Endothelial cell of umbilical vein (primary cell): ENCODE measurements around the gene OR10P1. TPM values are rescaled to one million over a fixed set of nuclear protein-coding genes. Genes with fewer than 3 reads are reported as not detected.

Experiments used
- BruUV-seq: library from RNA; stranded (reverse); fragments of 400-500 nt; replicated peaks from 2 replicates; lab custom pipeline; 2021; lab: Mats Ljungman, UMichigan
- CTCF ChIA-PET: fragments of 300-600, 350-600 bp; sonication (Branson Sonifier 250); formaldehyde crosslinking; loops from one replicate; lab custom pipeline; 2021; ENCODE audit warnings: antibody characterized with exemption, inconsistent platforms; lab: Charles Lee
- POLR2A ChIA-PET: fragments of 300-600, 350-600 bp; sonication (Branson Sonifier 250); formaldehyde crosslinking; loops from one replicate; lab custom pipeline; 2021; ENCODE audit warnings: antibody characterized with exemption, inconsistent platforms; lab: Charles Lee
- DNase-seq: peaks from one replicate; pipeline ENCODE4 v3.0.0-alpha.2; 2011; ENCODE audit warnings: low read depth, low spot score
- FAIRE-seq: peaks from 2 replicates; lab custom pipeline; 2011; peaks lifted over from hg19 to GRCh38; lab: Jason Lieb, UNC
- H2AFZ ChIP-seq: 2 replicates; pipeline ENCODE4 v1.6.0; 2012; ENCODE audit warnings: low read depth, low read length, control low read depth, inconsistent platforms
- H3K27ac ChIP-seq: 2 replicates; pipeline ENCODE4 v1.5.1; 2011; ENCODE audit warnings: low read depth, mild to moderate bottlenecking, control low read depth, low read length, moderate library complexity; ENCODE audit not compliant: insufficient read depth
- H3K27me3 ChIP-seq, 2 experiments: 2 replicates each; pipeline versions ENCODE4 v1.6.0 to v1.6.1; 2011; ENCODE audit warnings: low read length in 2 of 2, mixed read lengths in 1 of 2; ENCODE audit not compliant: control insufficient read depth in 2 of 2, insufficient read depth in 2 of 2
- H3K36me3 ChIP-seq, 2 experiments: 2 replicates in 1 of 2; 3 replicates in 1 of 2; pipeline ENCODE4 v1.5.1; 2011; ENCODE audit warnings: low read length in 2 of 2, mild to moderate bottlenecking in 1 of 2, moderate library complexity in 1 of 2; ENCODE audit not compliant: control insufficient read depth in 2 of 2, insufficient read depth in 2 of 2; ENCODE audit errors: extremely low read depth in 1 of 2
- H3K4me1 ChIP-seq: 3 replicates; pipeline ENCODE4 v1.5.1; 2011; ENCODE audit warnings: mild to moderate bottlenecking, low read length; ENCODE audit not compliant: control insufficient read depth, insufficient read depth; ENCODE audit errors: extremely low read depth
- H3K4me2 ChIP-seq: 2 replicates; pipeline ENCODE4 v1.6.1; 2011; ENCODE audit warnings: low read length, control low read depth, mixed read lengths; ENCODE audit not compliant: insufficient read depth
- H3K4me3 ChIP-seq, 3 experiments: fragments of 200-600 bp in 1 of 3; sonication (generic), shearing (Covaris generic) in 1 of 3; replicated peaks in 1 of 3; 2 replicates each; pipeline ENCODE4 v1.5.1; 2011 to 2016; ENCODE audit warnings: control low read depth in 3 of 3, low read length in 3 of 3, mild to moderate bottlenecking in 2 of 3, inconsistent platforms in 1 of 3, low read depth in 1 of 3, moderate library complexity in 1 of 3; ENCODE audit not compliant: insufficient read depth in 1 of 3
- H3K79me2 ChIP-seq: 2 replicates; pipeline ENCODE4 v1.6.0; 2012; ENCODE audit warnings: low read length, inconsistent platforms; ENCODE audit not compliant: control insufficient read depth, insufficient read depth
- H3K9ac ChIP-seq: replicated peaks from 2 replicates; pipeline ENCODE3; 2011; ENCODE audit warnings: low read length, control low read depth; ENCODE audit not compliant: insufficient read depth; ENCODE audit errors: extremely low read depth
- H3K9me1 ChIP-seq: replicated peaks from 3 replicates; pipeline ENCODE4 v1.6.0; 2011; ENCODE audit warnings: mild to moderate bottlenecking, low read length; ENCODE audit not compliant: control insufficient read depth, insufficient read depth; ENCODE audit errors: extremely low read depth
- H3K9me3 ChIP-seq: replicated peaks from 2 replicates; pipeline ENCODE4 v1.5.1; 2012; ENCODE audit warnings: low read length, inconsistent platforms; ENCODE audit not compliant: control insufficient read depth, insufficient read depth
- H4K20me1 ChIP-seq: replicated peaks from 2 replicates; pipeline ENCODE3; 2011; ENCODE audit warnings: mild to moderate bottlenecking, low read length; ENCODE audit not compliant: control insufficient read depth, insufficient read depth; ENCODE audit errors: extremely low read depth
- CTCF ChIP-seq, 2 donors: IDR thresholded peaks; 1 replicate in 1 of 2; 2 replicates in 1 of 2; pipeline ENCODE4 v1.5.1; 2011; ENCODE audit warnings: low read length in 2 of 2, mild to moderate bottlenecking in 2 of 2, moderate library complexity in 2 of 2, control low read depth in 1 of 2, inconsistent platforms in 1 of 2, low read depth in 1 of 2; ENCODE audit not compliant: insufficient read depth in 1 of 2; ENCODE audit errors: extremely low read depth in 1 of 2
- EZH2 ChIP-seq: IDR thresholded peaks from 2 replicates; pipeline ENCODE4 v1.6.1; 2012; ENCODE audit warnings: borderline replicate concordance, low read depth, mild to moderate bottlenecking, moderate library complexity, low read length, inconsistent platforms; ENCODE audit not compliant: severe bottlenecking
- FOS ChIP-seq: IDR thresholded peaks from 2 replicates; pipeline ENCODE4 v1.6.1; 2011; ENCODE audit warnings: mild to moderate bottlenecking, low read length, moderate library complexity, borderline replicate concordance; ENCODE audit not compliant: insufficient read depth
- GATA2 ChIP-seq: IDR thresholded peaks from 2 replicates; pipeline ENCODE4 v1.7.0; 2011; ENCODE audit warnings: low read depth, mild to moderate bottlenecking, moderate library complexity, mixed read lengths, low read length; ENCODE audit not compliant: insufficient read length, insufficient read depth
- JUN ChIP-seq: IDR thresholded peaks from 2 replicates; pipeline ENCODE4 v1.6.1; 2011; ENCODE audit warnings: borderline replicate concordance, low read depth; ENCODE audit not compliant: insufficient read length, insufficient read depth
- MAX ChIP-seq: IDR thresholded peaks from 2 replicates; pipeline ENCODE4 v1.6.1; 2011; ENCODE audit not compliant: insufficient read depth, insufficient read length
- MYC ChIP-seq: IDR thresholded peaks from one replicate; pipeline ENCODE4 v1.6.1; 2011; ENCODE audit warnings: mild to moderate bottlenecking, low read depth, low read length
- POLR2A ChIP-seq: IDR thresholded peaks from 2 replicates; pipeline ENCODE4 v1.6.1; 2012; ENCODE audit warnings: low read depth, mild to moderate bottlenecking, control low read depth, low read length
- POLR2AphosphoS5 ChIP-seq: IDR thresholded peaks from 2 replicates; pipeline ENCODE4 v1.6.1; 2012; ENCODE audit warnings: low read depth, mild to moderate bottlenecking, control low read depth, low read length, moderate library complexity; ENCODE audit not compliant: insufficient read depth
- dilution Hi-C: fragments of 300-500 bp; cut with MboI; formaldehyde crosslinking; loops from one replicate; pipeline ENCODE4 v1.15.0; 2019; ENCODE audit warnings: low sequenced_read_pairs; ENCODE audit not compliant: extremely low pct_ligation_motif_present
- intact Hi-C: fragments of 100-400 bp; cut with micrococcal nuclease; formaldehyde crosslinking; loops from one replicate; pipeline ENCODE4 v1.10.0; 2022
- polyA plus RNA-seq, 4 experiments: library from polyadenylated mRNA; depleted of rRNA in 3 of 4; stranded (reverse) in 3 of 4; unstranded in 1 of 4; fragments of >200 nt; gene quantifications; 2 replicates each; pipeline versions ENCODE4 v1.2.1 to v1.2.3, GENCODE V29; 2011 to 2012; ENCODE audit warnings: missing spikeins in 1 of 4
- total RNA-seq: library from RNA; stranded (reverse); gene quantifications from 2 replicates; pipeline ENCODE4 v1.2.3, GENCODE V29; 2021

The OR10P1 gene
- total and polyA plus RNA-seq, 2 donors (not counting 3 experiments of a cell fraction or from before 2014, with no cell fraction given): not detected

GRCh38 chr12:55683676-55684075, 47.0 kb downstream of the OR10P1 start:
- no peak overlapping the region for H2AFZ ChIP-seq
- no TSS peak for BruUV-seq
- dilution Hi-C loops: no loop called here
- no peak overlapping the region for H3K9ac ChIP-seq
- peaks cover 0 to 5% of the 10 kb centered on the region in 2 experiments for H3K27me3 ChIP-seq
- intact Hi-C loops: no loop called here
- H3K36me3 ChIP-seq: no peaks in the 10 kb centered on the region
- H3K9me1 ChIP-seq: no peaks in the 10 kb centered on the region
- no peak overlapping the region for H3K4me2 ChIP-seq
- ChIA-PET POLR2A (no interaction called here), CTCF (interaction anchor here (1.3 to 1.5 kb wide), 2 partner anchors 38 to 54 kb away, joined by 4 to 5 read pairs; no protein-coding TSS in a partner anchor)
- H3K4me1 ChIP-seq: no peaks in the 10 kb centered on the region
- TF ChIP-seq FOS (no peak), MYC (no peak), POLR2AphosphoS5 (no peak), GATA2 (no peak), POLR2A (no peak), CTCF (IDR thresholded peaks at IDR 0.05; ENCODE audit: extremely low read depth in 1 of 2, insufficient read depth in 1 of 2, low read depth in 1 of 2, low read length in 2 of 2) (no peak), EZH2 (no peak), JUN (no peak), MAX (no peak)
- H4K20me1 ChIP-seq: no peaks in the 10 kb centered on the region
- H3K9me3 ChIP-seq: no peaks in the 10 kb centered on the region
- no peak overlapping the region for H3K4me3 ChIP-seq
- FAIRE-seq: no peak
- H3K79me2 ChIP-seq: no peaks in the 10 kb centered on the region
- DNase-seq: no peak
- no peak overlapping the region for H3K27ac ChIP-seq
